ENCODE results near the gene PCDH1.

- TF ChIP-seq POLR2AphosphoS5 (IDR thresholded peaks at IDR 0.05; ENCODE audit: low read depth, low read length), result no peak
- no peak for TF ChIP-seq POLR2A (IDR thresholded peaks at IDR 0.05; ENCODE audit: low read depth, low read length)
Observed at GRCh38 chr5:141878186-141878710, at the start of gene PCDH1.
